K562 treated with DMSO at 1 percent for 12 hours (cell line): ENCODE measurements around the gene RICTOR. TPM values are rescaled to one million over a fixed set of nuclear protein-coding genes. Genes with fewer than 3 reads are reported as not detected.

Experiments
- total RNA-seq: library from RNA; unstranded; fragments of 300-600 nt; gene quantifications from 2 replicates; pipeline ENCODE4 v1.2.3, GENCODE V29; 2022; ENCODE audit not compliant: insufficient read depth

The RICTOR gene
- 2.2 and 16.3 TPM in 2 replicates for total RNA-seq

DNA sequence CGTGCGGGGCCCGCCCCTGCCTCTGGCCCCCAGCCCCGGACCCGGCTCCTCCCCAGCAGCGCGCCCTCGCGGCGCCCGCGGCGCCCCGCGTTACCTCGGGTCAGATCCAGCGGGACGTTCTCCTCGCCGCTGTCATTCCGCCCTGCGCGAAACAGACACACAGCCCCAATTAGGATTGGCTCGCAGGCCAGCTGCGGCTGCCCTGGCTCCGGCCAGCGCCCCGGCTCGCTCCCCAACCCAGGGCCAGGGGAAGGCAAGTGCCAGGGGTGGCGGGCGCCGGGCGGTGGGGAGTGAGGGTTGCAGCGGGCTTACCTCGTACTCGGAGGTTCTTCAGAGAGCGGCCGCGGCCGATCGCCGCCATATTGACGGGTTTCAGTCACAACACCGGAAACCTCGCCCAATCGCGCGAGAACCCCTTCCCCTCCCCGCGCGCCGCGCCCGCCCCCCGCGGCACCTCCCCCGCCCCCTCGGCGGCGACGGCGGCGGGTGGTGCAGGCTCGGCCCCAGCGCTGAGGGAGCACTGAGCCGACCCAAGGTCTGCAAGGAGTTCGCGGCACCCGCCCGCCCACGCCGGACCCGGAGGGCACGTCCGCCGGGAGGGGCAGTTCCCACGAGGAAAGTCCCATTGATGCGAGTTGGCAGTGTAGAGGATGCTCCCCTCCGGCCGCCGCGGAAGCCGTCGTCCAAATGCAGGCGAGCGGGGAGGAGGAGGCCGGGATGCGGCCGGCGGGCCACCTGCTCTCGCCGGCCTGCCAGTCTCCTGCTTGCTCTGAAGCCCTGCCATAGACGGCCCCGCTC, at the start of gene RICTOR:
TSS of gene RICTOR (minus strand) at position 383 of the 798 bp plus-strand sequence. CDS start at position 361, 22 bp downstream.

Other genes starting within 250 kb of the RICTOR start
- 0.53 and 3.5 TPM in 2 replicates for gene OSMR, start 228.4 kb downstream of the RICTOR start, total RNA-seq
- 3.9 and 17.0 TPM in 2 replicates for gene FYB1, start 145.2 kb upstream of the RICTOR start, total RNA-seq